Measurements from ENCODE around the gene NOTCH4.

NOTCH4 gene

GRCh38 chr6:32158052-32158451 lies 65.8 kb downstream of the NOTCH4 start:
- no peak for DNase-seq (ENCODE audit: extremely low spot score)
- TF ChIP-seq FOXM1 (IDR thresholded peaks at IDR 0.05; ENCODE audit: borderline replicate concordance) (no peak), ELF4 (IDR thresholded peaks at IDR 0.05) (no peak), FOXK2 (IDR thresholded peaks at IDR 0.05) (no peak), ZNF384 (IDR thresholded peaks at IDR 0.05) (no peak), PKNOX1 (IDR thresholded peaks at IDR 0.05) (no peak), TARDBP (IDR thresholded peaks at IDR 0.05) (no peak), BHLHE40 (IDR thresholded peaks at IDR 0.05; ENCODE audit: borderline replicate concordance) (no peak), SUZ12 (IDR thresholded peaks at IDR 0.05) (no peak), HDGF (IDR thresholded peaks at IDR 0.05; ENCODE audit: borderline replicate concordance) (no peak), CTBP1 (IDR thresholded peaks at IDR 0.05; ENCODE audit: borderline replicate concordance) (no peak)
- ChIA-PET CTCF (no interaction called here), POLR2A (interaction anchor here (1.3 kb wide), 1 partner anchor 19 kb away, joined by 3 read pairs; no protein-coding TSS in a partner anchor)

- CTCF ChIA-PET, result no interaction called here
- TF ChIP-seq CTBP1 (IDR thresholded peaks at IDR 0.05; ENCODE audit: borderline replicate concordance) (no peak), L3MBTL2 (conservative IDR thresholded peaks at IDR 0.05) (no peak), SUZ12 (IDR thresholded peaks at IDR 0.05) (no peak), SP1 (IDR thresholded peaks at IDR 0.05) (no peak), BHLHE40 (IDR thresholded peaks at IDR 0.05; ENCODE audit: borderline replicate concordance) (no peak), PKNOX1 (IDR thresholded peaks at IDR 0.05) (no peak), FOXK2 (IDR thresholded peaks at IDR 0.05) (no peak), NFRKB (IDR thresholded peaks at IDR 0.05) (no peak), ZNF384 (IDR thresholded peaks at IDR 0.05) (no peak), TARDBP (IDR thresholded peaks at IDR 0.05) (no peak), ARNT (IDR thresholded peaks at IDR 0.05) (no peak), ELF4 (IDR thresholded peaks at IDR 0.05) (no peak), LEF1 (IDR thresholded peaks at IDR 0.05; ENCODE audit: borderline replicate concordance) (no peak), FOXM1 (IDR thresholded peaks at IDR 0.05; ENCODE audit: borderline replicate concordance) (no peak), FOXA1 (IDR thresholded peaks at IDR 0.05) (no peak), HDGF (IDR thresholded peaks at IDR 0.05; ENCODE audit: borderline replicate concordance) (no peak)
- no peak for DNase-seq (ENCODE audit: extremely low spot score)
- POLR2A ChIA-PET, result no interaction called here
These were observed 67.0 kb downstream of the NOTCH4 start for GRCh38 chr6:32156891-32157290.

GRCh38 chr6:32154514-32155161 lies 69.2 kb downstream of the NOTCH4 start:
- TF ChIP-seq L3MBTL2 (conservative IDR thresholded peaks at IDR 0.05), result peak; percentile 55
- no peak for TF ChIP-seq LEF1 (IDR thresholded peaks at IDR 0.05; ENCODE audit: borderline replicate concordance)
- ChIA-PET CTCF (interaction anchor here (0.6 kb wide), 1 partner anchor 8 kb away, joined by 3 read pairs; no protein-coding TSS in a partner anchor), POLR2A (interaction anchor here (0.7 to 1.2 kb wide), 5 partner anchors 22 to 348 kb away, joined by 3 to 7 read pairs (median 3); partner anchors contain the start of genes AGPAT1, ATF6B and LSM2)
- DNase-seq (ENCODE audit: extremely low spot score), result peak; percentile 72

GRCh38 chr6:32153564-32154513 lies 70.0 kb downstream of the NOTCH4 start, which contains the start of gene PPT2:
TSS of gene PPT2 (plus strand) at chr6:32154141. CDS start at chr6:32154595, 454 bp downstream.
- ChIA-PET CTCF (no interaction called here), POLR2A (interaction anchor here (0.7 to 2.2 kb wide), 11 partner anchors 18 to 347 kb away, joined by 3 to 57 read pairs (median 4); partner anchors contain the start of genes AGPAT1, ATF6B, FKBPL and LSM2)
- peak; percentile 90 for DNase-seq (ENCODE audit: extremely low spot score)
- TF ChIP-seq PKNOX1 (IDR thresholded peaks at IDR 0.05), result peak; percentile 55
- no peak for TF ChIP-seq FOXA1 (IDR thresholded peaks at IDR 0.05)
- no peak for TF ChIP-seq TARDBP (IDR thresholded peaks at IDR 0.05)
- no peak for TF ChIP-seq SUZ12 (IDR thresholded peaks at IDR 0.05)
- TF ChIP-seq BHLHE40 (IDR thresholded peaks at IDR 0.05; ENCODE audit: borderline replicate concordance), result peak; percentile 59; the same call in 1 of the 2 replicates
- TF ChIP-seq HDGF (IDR thresholded peaks at IDR 0.05; ENCODE audit: borderline replicate concordance), result no peak
- TF ChIP-seq ARNT (IDR thresholded peaks at IDR 0.05), result peak; percentile 41; the same call in 1 of the 2 replicates
- peak; percentile 86 for TF ChIP-seq FOXK2 (IDR thresholded peaks at IDR 0.05)

- ChIA-PET POLR2A (interaction anchor here (1.0 to 2.2 kb wide), 8 partner anchors 19 to 42 kb away, joined by 3 to 57 read pairs (median 6); partner anchors contain the start of genes ATF6B, FKBPL, GPSM3 and PBX2), CTCF (interaction anchor here (0.7 to 1.0 kb wide), 2 partner anchors 36 to 271 kb away, joined by 3 to 4 read pairs; no protein-coding TSS in a partner anchor)
- TF ChIP-seq L3MBTL2 (conservative IDR thresholded peaks at IDR 0.05) (peak; percentile 19), ZNF384 (IDR thresholded peaks at IDR 0.05) (no peak)
- peak; percentile 59 for DNase-seq (ENCODE audit: extremely low spot score)
These were observed 70.9 kb downstream of the NOTCH4 start for GRCh38 chr6:32152769-32153563.
